ENCODE measurements around the gene CRYBA4. TPM values are rescaled to one million over a fixed set of nuclear protein-coding genes. Genes with fewer than 3 reads are reported as not detected.

CRYBA4 gene
- total RNA-seq, 2 donors from 2014 or later: 0.47 TPM; not detected in 1

DNA sequence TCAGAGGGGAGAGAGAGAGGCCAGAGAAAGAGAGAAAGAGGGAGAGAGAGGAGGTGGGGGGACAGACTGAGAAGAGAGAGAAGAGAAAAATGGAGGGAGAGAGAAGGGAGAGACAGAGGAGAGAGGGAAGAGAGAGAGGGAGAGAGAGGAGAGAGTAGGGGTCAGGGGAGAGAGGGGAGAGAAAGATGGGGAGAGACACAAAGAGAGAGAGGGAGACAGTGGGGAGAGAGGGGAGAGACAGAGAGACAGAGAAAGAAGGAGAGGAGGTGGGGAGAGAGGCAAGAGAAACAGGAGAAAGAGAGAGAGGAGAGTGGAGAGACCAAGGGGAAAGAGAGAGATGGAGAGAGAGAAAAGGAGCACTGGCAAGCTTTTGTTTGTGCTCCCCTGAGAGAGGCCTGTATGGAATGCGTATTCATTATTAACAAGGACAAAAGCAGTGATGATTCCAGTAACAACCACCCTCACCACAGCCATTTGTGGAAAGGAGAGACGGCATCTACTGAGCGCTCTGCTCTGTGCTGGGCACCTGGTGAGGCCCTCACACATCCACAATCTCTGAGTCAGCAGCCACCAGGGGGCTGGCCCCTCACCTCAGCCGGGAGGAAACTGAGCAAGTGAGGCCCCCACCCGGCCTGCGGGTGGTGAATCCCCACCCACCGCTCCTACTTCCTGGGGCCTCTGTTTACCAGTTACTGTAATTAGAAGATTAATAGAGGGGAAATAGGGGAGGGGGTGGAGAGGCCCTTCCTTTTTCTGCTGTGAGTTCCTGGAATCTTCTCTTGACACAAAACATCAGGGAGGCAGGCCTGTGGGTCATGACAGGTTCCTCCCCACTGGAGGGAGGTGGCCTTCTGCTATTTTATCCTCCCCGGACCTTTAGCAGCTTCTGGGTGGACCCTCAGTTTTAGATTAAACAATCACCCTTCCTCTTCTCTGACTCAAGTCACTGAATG is 21.0 kb downstream of the CRYBA4 start:
- no peak for DNase-seq
- H3K27ac ChIP-seq: no peak overlapping the region
- H3K9ac ChIP-seq (ENCODE audit: low read depth in 2 of 2, low read length in 2 of 2): no peak overlapping the region
- no peaks in the 10 kb centered on the region for H3K9me3 ChIP-seq
- TF ChIP-seq, protein P1, sequence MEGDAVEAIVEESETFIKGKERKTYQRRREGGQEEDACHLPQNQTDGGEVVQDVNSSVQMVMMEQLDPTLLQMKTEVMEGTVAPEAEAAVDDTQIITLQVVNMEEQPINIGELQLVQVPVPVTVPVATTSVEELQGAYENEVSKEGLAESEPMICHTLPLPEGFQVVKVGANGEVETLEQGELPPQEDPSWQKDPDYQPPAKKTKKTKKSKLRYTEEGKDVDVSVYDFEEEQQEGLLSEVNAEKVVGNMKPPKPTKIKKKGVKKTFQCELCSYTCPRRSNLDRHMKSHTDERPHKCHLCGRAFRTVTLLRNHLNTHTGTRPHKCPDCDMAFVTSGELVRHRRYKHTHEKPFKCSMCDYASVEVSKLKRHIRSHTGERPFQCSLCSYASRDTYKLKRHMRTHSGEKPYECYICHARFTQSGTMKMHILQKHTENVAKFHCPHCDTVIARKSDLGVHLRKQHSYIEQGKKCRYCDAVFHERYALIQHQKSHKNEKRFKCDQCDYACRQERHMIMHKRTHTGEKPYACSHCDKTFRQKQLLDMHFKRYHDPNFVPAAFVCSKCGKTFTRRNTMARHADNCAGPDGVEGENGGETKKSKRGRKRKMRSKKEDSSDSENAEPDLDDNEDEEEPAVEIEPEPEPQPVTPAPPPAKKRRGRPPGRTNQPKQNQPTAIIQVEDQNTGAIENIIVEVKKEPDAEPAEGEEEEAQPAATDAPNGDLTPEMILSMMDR (IDR thresholded peaks at IDR 0.05): no peak
- no peaks in the 10 kb centered on the region for H3K27me3 ChIP-seq
- no peak overlapping the region for H3K4me3 ChIP-seq
- H3K4me1 ChIP-seq: no peaks in the 10 kb centered on the region
- intact Hi-C loops (cut with DNase I): no loop called here
- H3K36me3 ChIP-seq: no peaks in the 10 kb centered on the region

DNA sequence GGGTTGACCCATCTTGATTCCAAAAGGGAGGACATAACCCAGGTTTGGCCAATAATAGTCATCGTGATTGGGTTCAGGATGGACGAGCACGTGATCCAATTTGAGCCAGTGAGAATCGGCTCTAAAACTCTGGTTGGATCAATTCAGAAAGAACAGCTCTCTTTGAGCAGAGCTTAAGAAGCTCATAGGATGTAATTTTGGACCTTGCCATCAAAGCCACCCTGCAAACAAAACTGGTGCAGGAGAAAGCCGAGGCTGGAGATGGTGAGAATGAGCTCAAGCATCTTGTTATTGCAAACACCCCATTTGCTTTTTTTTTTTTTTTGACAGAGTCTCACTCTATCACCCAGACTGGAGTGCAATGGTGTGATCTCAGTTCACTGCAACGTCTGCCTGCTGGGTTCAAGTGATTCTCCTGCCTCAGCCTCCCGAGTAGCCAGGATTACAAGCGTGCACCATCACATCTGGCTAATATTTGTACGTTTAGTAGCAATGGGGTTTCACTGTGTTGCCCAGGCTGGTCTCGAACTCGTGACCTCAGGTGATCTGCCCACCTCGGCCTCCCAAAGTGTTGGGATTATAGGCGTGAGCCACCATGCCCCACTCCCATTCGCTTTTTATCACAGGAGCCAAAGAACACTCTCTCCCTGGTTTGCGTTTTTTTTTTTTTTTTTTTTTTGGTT is 21.8 kb downstream of the CRYBA4 start:
- intact Hi-C loops (cut with DNase I): no loop called here
- H3K27me3 ChIP-seq: no peaks in the 10 kb centered on the region
- H3K9me3 ChIP-seq: no peaks in the 10 kb centered on the region
- H3K36me3 ChIP-seq: no peaks in the 10 kb centered on the region
- H3K4me3 ChIP-seq: no peak overlapping the region
- H3K27ac ChIP-seq: no peak overlapping the region
- no peak for DNase-seq
- H3K4me1 ChIP-seq: no peaks in the 10 kb centered on the region
- TF ChIP-seq, protein P1 (IDR thresholded peaks at IDR 0.05): no peak
- H3K9ac ChIP-seq (ENCODE audit: low read depth in 2 of 2, low read length in 2 of 2): no peak overlapping the region

DNA sequence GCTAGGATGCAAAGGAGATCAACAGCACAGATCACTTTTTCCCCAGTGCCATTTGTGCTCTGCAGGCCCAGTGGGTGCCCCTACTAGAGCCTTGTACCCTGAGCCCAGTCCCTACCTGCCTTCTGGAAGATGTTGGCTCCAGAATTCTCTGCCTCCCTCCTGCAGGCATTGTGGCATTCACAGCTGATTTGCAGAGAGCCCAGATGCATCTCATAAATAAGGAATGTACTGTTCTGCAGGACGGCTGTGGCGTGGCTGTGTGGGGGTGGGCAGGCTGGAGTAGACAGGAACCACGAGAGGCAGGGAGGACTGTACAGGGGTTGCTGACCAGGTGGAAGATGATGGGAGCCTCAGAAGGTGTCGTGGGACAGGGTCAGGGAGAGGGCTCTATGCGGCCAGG is 24.4 kb downstream of the CRYBA4 start:
- H3K36me3 ChIP-seq: no peaks in the 10 kb centered on the region
- H3K9me3 ChIP-seq: no peaks in the 10 kb centered on the region
- H3K4me3 ChIP-seq: no peak overlapping the region
- no peaks in the 10 kb centered on the region for H3K4me1 ChIP-seq
- H3K9ac ChIP-seq (ENCODE audit: low read depth in 2 of 2, low read length in 2 of 2): no peak overlapping the region
- no peaks in the 10 kb centered on the region for H3K27me3 ChIP-seq
- intact Hi-C loops (cut with DNase I): no loop called here
- no peak for DNase-seq
- TF ChIP-seq, protein P1 (IDR thresholded peaks at IDR 0.05): no peak
- no peak overlapping the region for H3K27ac ChIP-seq

DNA sequence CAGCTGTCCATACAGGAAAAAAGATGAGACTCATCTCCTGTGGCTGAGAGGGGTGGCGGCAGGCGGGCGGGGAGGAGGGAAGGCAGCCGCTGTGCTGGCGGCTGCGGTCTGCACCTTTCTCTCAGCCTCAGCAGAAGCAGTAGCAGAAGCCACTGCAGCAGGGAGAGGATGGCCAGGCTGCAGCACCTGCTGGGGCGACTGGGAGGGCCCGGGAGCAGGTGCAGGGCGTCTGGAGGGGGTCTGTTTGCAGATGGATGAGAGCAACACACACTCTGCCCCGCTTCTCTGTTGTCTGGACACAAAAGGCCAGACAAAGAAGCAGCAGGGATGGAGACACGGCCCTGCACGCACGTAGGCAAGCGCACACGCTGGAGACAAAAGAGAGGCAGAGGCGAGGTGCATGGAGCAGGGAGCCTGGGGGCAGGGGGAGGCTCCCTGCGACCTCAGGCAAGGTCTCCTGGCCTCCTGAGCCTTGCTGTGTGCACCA is 26.3 kb downstream of the CRYBA4 start:
- no peak overlapping the region for H3K27ac ChIP-seq
- H3K36me3 ChIP-seq: no peaks in the 10 kb centered on the region
- H3K9me3 ChIP-seq: no peaks in the 10 kb centered on the region
- TF ChIP-seq, protein P1 (IDR thresholded peaks at IDR 0.05): no peak
- H3K27me3 ChIP-seq: no peaks in the 10 kb centered on the region
- H3K4me3 ChIP-seq: no peak overlapping the region
- no peaks in the 10 kb centered on the region for H3K4me1 ChIP-seq
- DNase-seq: no peak
- intact Hi-C loops (cut with DNase I): no loop called here
- H3K9ac ChIP-seq (ENCODE audit: low read depth in 2 of 2, low read length in 2 of 2): no peak overlapping the region

DNA sequence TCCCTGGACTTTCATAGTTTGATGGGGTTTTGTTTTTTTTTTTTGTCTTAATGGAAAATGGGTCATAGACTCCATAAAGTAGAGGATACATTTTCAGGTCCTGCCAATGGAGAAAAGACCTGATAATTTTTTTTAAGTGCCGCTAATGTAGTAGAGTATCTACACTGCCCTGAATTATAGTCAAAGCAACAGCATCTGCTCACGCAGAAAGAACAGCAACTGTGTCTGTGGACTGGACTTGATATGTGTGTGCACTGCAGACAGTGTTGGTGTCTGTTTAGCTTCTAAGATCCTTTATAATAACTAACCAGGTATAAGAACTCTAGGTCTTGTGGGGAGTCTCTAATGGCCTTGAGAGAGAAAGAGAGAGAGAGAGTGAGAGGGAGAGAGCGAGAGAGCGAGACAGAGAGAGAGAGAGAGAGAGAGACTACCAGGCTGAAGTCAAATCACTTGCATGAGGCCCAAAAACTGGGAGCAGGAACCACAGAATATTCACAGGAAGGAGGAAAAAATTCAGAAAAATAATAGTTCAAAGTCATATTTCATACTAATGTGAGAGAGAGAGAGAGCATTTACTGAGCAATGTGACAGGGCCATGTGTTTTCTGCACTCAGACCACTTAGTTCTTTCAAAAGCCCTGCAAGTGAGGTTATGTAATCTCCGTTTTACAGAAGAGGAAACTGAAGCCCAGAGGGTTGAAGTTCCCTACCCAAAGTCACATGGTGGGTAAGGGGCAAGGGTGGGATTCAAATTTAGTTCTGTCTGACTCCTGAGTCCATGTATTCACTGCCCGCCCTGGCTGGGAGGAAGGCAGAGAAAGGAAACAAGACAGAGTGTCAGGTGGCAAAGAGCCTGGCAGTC is 27.0 kb downstream of the CRYBA4 start:
- H3K36me3 ChIP-seq: no peaks in the 10 kb centered on the region
- TF ChIP-seq, protein P1 (IDR thresholded peaks at IDR 0.05): no peak
- no peaks in the 10 kb centered on the region for H3K27me3 ChIP-seq
- intact Hi-C loops (cut with DNase I): no loop called here
- H3K9ac ChIP-seq (ENCODE audit: low read depth in 2 of 2, low read length in 2 of 2): no peak overlapping the region
- no peak overlapping the region for H3K4me3 ChIP-seq
- no peaks in the 10 kb centered on the region for H3K9me3 ChIP-seq
- no peak for DNase-seq
- H3K4me1 ChIP-seq: no peaks in the 10 kb centered on the region
- no peak overlapping the region for H3K27ac ChIP-seq

Measured in colonic mucosa (tissue), 4 donors.